ENCODE results near the gene NLGN1.

The NLGN1 gene

GRCh38 chr3:173644086-173645082 lies 246.8 kb downstream of the NLGN1 start:
- no peak for DNase-seq

DNA sequence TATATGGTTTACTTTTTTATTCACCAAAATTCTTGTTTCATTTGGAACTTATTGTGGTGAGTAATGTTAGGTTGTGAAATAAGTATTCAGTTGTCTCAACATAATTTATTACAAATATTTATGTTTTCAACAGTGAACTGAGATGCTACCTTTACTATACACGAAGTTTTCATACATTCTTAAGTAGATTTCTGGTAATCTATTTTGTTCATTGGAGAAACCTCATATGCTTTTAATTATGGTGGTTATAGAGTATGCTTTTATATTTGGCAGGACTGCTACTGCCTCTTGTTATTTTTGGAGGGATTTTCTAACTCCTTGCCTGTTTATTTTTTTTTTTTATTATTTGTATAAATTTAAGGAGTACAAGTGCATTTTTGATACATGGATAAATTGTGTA lies 253.1 kb downstream of the NLGN1 start:
- no peak for DNase-seq

GRCh38 chr3:173652093-173652492 lies 254.5 kb downstream of the NLGN1 start:
- no peak for DNase-seq

GRCh38 chr3:173653781-173654180 lies 256.2 kb downstream of the NLGN1 start:
- DNase-seq: no peak

DNA sequence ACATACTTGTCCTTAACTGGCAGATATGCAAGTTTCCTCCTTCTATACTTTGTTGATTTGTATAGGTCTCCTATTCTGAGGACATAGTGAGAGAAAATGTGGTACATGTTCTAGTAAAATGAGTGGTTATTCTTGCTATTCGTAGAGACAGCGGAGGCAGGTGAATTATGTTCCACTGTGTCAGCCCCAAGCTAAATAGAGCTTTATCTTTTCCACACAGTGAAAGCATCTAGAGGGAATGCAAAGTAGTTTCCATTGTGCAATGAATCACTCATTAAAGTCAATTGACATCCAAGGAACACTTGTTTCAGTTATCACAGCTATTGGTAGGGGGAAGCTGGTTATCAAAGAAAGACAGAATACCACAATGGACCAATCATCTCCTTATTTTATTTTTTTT lies 262.4 kb downstream of the NLGN1 start:
- no peak for DNase-seq

DNA sequence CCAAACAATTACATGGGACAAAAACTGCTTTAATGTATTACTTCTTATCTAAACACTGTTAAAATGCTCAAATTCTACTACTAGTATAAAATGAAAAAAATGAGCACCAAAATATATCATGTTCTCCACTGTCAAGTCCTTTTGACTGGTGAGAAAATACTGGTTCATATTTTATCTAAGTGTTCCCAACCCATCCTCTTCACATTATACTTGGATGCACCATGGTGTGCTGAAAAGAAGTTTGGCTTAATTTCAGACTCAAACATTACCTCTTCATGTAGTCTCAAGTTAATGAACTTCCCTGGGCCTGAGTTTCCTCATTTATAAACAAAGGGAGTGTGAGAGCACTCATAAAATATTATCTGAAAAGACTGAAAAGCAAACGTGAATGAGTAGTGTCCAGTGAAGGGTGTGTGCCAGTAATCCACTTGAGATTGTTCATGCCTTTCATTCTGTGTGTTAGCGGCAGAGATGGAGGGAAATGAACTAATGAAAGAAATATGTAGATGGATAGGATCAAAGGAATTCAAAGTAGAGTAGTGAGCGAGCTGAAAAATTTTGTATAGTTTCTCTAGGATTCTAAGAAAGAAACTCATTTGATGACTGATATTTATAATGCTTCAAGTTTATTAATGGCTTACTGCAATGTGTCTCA lies 263.2 kb downstream of the NLGN1 start:
- no peak for DNase-seq

DNA sequence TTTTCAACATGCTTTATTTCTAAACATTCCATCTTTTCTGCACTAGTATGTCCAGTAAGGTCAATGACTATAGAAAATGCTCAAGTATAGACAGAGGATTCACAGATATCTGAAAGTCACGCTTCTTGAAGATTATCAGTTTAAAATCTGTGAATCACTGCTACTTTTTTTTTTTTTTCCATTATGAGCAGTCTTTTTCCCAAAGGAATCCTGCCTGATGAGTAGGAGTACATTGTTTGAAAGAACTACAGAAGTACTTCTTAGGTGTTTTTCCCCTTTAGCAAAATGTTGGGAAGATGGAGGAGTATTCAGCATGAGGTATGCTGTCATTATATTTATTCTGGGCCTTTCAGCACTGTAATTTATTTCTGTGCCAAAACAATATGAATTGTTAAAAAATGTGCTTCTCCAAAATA lies 266.2 kb downstream of the NLGN1 start:
- DNase-seq: no peak

DNA sequence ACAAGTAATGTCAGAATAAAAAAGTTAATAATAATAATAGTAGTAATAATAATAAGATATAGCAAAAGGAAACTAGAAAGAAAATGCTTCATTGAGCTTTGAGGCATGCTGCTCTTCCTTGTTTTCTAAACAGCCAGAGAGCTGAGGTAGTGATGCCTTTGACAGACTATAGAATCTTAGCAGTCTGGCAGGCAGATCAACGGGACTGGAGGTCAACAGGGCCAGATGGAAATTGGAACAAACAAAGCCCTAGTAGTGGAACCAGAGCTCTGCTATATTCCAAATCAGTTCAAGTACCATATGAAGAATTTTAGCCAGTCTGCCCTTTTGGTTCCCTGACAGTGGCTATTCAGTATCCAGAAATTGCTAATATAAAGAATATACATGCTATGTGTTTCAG lies 278.6 kb downstream of the NLGN1 start:
- no peak for DNase-seq

GRCh38 chr3:173681188-173681678 lies 283.7 kb downstream of the NLGN1 start:
- no peak for DNase-seq

GRCh38 chr3:173685456-173685855 lies 287.9 kb downstream of the NLGN1 start:
- DNase-seq: no peak

DNA sequence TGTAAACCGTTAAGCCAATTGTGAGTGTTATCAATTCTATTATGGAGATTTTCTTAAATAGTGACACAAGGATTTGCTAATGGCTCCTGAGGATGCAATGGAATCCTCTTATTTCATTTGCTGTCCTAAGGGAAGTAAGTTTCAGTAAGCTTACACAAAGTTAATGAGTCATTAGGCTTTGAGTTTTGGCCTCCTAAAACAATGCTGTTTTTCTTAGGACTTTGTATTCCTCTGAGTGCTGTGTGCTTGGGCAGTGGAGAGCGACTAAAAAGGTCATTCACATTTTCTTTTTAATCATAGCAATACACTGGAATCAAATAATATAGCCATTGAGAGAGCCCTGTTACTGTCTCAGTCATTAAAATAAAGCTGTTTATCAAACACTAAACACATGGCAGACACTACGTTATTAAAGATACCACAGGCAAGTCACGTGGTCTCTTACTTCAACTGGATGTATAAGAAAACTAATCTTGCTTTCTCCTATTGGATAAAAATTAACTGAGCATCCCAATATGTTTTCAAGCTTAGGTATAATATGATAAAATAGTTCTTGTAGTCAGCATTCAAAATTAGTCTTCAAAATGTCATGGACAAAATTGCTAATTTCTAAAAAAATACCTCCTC lies 290.8 kb downstream of the NLGN1 start:
- DNase-seq: no peak

DNA sequence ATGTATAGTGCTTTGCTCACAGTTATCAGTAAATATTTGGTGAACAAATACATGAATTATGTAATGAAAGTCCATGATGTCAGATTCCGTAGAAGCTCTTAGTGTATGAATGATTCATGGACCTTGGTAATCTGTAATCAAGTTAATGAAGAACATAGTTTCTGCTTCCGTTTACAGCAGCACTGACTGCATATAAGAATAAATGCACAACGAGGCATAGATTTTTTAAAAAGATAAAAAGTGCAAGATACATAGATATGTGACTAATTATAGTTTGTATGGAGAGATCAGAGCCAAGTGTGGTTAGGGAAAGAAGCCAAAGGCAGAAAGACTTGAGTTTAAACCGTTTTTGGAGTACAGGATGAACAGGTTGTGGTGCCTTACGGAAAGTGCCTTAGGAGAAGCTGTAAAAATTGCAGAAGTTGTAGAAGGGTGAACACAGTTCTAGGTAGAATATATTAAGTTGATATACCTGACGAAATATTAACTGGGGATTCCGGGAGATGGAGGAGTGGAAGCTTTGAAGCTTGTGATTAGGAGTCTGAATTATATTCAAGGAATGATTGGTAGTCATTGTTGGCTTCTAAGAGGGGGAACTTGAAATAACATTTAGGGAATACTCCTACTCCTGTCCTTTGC lies 293.1 kb downstream of the NLGN1 start:
- DNase-seq: no peak

DNA sequence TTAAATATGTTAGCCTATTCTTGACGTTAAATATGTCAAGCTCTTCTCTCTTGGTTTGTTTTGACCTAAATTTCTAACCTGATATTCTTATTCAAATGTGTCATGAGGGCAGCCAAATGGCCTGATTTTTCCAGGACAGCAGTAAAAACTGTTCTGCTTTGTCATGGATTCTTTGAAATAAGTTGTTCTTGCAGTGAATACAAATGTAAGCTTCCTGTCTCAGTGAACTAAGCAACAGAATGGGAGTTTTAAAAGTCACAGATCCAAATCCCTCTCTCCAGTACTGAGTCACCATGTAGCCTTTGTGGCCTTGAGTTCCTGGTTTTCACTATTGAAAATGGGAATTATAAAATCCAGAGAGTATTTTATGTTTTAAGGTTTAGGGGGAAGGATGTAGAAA lies 301.8 kb downstream of the NLGN1 start:
- no peak for DNase-seq

DNA sequence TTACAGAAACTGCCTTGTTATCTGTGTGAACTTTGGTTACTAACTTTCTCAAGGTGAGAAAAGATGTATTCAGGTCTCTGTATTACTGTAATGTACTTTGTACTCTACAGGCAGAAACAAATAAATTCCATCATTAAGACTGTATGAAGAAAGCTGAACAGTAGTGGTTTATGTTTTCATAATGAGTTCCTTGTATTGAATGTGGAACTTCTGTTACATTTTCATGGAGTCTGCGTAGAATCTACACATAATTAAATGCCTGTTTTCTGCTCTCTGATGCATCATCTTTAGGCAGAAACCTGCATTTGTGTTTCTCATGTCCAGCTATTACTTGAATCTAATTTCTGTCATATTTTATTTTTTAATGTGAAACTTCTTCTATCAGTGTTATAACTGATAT lies 302.8 kb downstream of the NLGN1 start:
- no peak for DNase-seq

DNA sequence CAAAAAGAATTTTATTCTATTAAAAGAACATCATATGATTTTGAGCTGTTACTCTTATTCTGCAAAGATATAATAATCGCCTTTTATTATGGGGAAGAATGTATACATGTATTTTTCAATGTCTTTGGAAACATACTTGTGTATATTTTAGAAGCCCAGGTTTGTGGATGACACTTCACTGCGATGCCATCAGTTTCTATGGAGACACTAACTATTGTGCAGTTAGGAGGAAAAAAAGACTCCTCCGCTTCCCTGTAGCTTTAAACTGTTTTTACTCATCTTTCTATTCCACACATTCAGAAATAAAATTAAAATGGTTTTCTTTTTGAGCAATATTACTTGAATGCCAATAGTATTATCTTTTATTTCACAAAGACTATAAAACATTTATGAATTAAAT lies 305.0 kb downstream of the NLGN1 start:
- no peak for DNase-seq

DNA sequence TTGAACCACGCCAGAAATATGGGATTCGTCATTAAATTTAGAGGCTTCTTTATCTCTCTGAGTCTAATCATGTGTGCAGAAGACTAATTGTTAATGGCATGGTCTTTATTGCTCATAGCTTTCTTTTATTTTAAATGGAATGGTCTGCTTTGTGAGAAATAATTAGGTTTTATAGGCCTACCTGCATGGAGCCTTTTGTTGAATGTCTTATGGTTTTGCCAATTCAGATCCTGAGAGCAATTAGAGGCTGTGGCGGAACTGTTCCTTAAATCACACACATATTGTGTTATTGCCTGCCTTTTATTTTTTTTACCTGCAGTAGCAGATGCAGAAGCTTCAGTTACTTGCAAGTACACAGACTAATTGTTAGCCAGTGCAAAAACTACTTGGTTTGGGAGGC lies 306.2 kb downstream of the NLGN1 start:
- DNase-seq: no peak

- no peak for DNase-seq
Observed at GRCh38 chr3:173706630-173707029, 309.1 kb downstream of the NLGN1 start.

DNA sequence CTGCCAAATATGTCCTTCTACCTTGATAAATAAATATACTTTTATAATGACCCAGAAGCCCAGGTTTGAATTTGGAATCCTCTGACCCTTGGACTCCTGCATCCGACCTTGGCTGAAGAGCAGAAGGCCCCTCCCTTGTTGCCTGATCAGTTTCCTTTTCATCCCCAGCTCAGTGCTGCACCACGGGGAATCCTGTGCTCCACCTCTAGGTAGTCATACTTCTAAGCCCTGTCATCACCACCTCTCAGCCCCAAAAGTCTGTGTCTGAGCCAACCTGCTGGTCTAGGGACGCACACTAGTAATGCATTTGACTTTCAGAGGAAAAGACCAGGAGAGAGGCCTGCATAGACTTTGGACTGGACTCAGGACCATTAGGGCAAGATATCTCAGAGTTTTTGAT lies 310.6 kb downstream of the NLGN1 start:
- DNase-seq: no peak

DNA sequence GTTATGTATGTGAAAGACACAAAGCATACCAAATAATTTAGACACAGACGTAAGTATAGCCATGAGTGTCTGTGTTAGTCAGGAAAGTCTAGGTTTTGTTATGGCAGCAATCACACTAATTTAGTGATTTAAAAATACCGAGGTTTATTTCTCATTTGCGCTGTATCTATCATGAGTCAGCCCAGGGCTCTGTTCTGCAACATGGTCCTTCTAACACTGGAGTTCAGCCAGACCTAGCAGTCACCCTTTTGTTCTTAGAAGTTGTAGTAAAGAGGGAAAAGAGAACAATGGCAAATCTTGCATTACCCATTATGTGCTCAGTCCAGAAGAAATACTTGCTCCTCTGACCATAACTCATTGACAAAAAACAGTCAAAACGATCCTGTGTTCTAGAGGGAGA lies 311.5 kb downstream of the NLGN1 start:
- no peak for DNase-seq

- DNase-seq: no peak
Observed at GRCh38 chr3:173711619-173712018, 314.1 kb downstream of the NLGN1 start.

GRCh38 chr3:173719585-173719984 lies 322.0 kb downstream of the NLGN1 start:
- no peak for DNase-seq

GRCh38 chr3:173725507-173725906 lies 328.0 kb downstream of the NLGN1 start:
- no peak for DNase-seq

DNA sequence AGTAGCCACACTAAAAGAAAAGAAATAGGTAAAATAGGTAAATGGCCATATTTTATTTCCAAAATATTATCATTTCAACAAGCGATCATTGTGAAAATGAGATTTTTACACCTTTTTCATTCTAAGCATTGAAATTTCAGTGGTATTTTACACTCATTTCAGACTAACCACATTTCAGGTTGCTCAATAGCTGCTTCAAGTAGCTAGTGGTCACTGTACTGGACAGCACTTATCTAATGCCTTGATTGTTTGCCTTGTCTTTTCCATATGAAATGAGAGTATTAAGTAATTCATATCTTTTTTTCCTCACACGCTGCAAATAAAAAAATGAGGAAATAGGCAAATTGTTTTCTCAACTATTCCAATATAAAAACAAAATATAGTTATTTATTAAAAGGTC lies 332.8 kb downstream of the NLGN1 start:
- no peak for DNase-seq

Measured in stimulated activated CD4-positive, alpha-beta T cell treated with anti-CD3 and anti-CD28 coated beads, Interleukin-2, amount 100 ng/mL, for 24 hours (primary cell).